GM12873 (cell line): Measurements from ENCODE around the gene EDNRA.

Experiments
- CTCF ChIP-seq: IDR thresholded peaks from 2 replicates; pipeline ENCODE4 v1.5.1; 2012; ENCODE audit warnings: low read depth, mild to moderate bottlenecking, moderate library complexity, low read length, control low read depth; ENCODE audit not compliant: insufficient read depth; ENCODE audit errors: missing control alignments

Gene EDNRA

GRCh38 chr4:147496500-147496899 lies 15.6 kb downstream of the EDNRA start:
- no peak for TF ChIP-seq CTCF

GRCh38 chr4:147498031-147498660 lies 17.2 kb downstream of the EDNRA start:
- TF ChIP-seq CTCF: no peak

- no peak for TF ChIP-seq CTCF
Measured at GRCh38 chr4:147508346-147508745, 27.4 kb downstream of the EDNRA start.

DNA sequence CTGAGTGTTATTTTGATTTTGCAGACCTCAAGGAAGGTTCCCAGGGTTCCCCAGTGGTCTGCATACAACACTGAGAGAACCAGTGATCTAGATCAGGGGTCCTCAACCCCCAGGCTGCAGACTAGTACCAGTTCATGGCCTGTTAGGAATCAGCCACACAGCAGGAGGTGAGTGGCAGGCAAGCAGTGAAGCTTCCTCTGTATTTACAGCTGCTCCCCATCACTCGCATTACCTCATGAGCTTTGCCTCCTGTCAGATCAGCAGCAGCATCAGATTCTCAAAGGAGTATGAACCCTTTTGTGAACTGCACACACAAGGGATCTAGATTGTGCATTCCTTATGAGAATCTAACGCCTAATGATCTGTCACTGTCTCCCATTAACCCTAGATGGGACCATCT lies 28.5 kb downstream of the EDNRA start:
- no peak for TF ChIP-seq CTCF

GRCh38 chr4:147510962-147511668 lies 30.2 kb downstream of the EDNRA start:
- no peak for TF ChIP-seq CTCF

DNA sequence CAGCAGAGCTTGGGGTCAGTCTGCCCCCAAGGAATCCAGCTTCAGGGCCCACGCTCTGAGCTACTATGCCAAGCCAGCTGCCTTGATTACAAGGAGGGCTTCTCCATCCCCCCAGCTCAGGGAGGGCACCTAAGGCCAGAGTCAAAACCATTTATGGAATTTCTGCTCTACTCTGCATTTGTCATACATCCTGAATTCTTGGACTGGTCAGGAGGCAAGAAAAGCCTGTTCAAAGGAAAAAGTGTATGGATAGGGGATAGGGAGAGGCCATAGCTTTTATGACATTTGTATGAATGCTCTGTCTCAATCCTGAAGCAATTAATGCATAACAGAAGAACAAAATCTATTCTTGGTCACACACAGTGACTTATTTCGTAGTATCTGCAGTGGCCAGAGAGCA lies 32.2 kb downstream of the EDNRA start:
- TF ChIP-seq CTCF: no peak

- peak; percentile 19 for TF ChIP-seq CTCF
Measured at GRCh38 chr4:147513952-147514351, 33.1 kb downstream of the EDNRA start.
